Neutrophil (primary cell): Measurements from ENCODE around the gene NANOG.
"Not testable (repeated sequence)": the region's sequence is repeated elsewhere in the genome, so short reads cannot be mapped to it uniquely, and the experiment has no call there.

Source experiments
- H3K27ac ChIP-seq: fragments of 200-600 bp; sonication (generic); 2 replicates; pipeline ENCODE4 v1.5.1; 2016; ENCODE audit warnings: mild to moderate bottlenecking, moderate library complexity
- H3K27me3 ChIP-seq: fragments of 200-600 bp; sonication (generic); 2 replicates; pipeline ENCODE4 v1.6.0; 2016; ENCODE audit warnings: mild to moderate bottlenecking
- H3K36me3 ChIP-seq: fragments of 200-600 bp; sonication (generic); 2 replicates; pipeline ENCODE4 v1.5.1; 2017
- H3K4me1 ChIP-seq, 2 experiments: fragments of 200-600 bp in 1 of 2; sonication (generic) in 1 of 2; 1 replicate in 1 of 2; 2 replicates in 1 of 2; pipeline versions ENCODE4 v1.5.1 to v1.6.1; 2013 to 2016; ENCODE audit warnings: low read depth in 1 of 2, low read length in 1 of 2, mild to moderate bottlenecking in 1 of 2, moderate library complexity in 1 of 2; ENCODE audit not compliant: control insufficient read depth in 1 of 2, insufficient read depth in 1 of 2
- H3K4me3 ChIP-seq, 2 experiments: fragments of 200-600 bp in 1 of 2; sonication (generic) in 1 of 2; 1 replicate in 1 of 2; 2 replicates in 1 of 2; pipeline ENCODE4 v1.5.1; 2013 to 2016; ENCODE audit warnings: low read depth in 1 of 2, low read length in 1 of 2, mild to moderate bottlenecking in 1 of 2, moderate library complexity in 1 of 2
- H3K9me3 ChIP-seq: fragments of 200-600 bp; sonication (generic); 2 replicates; pipeline ENCODE4 v1.5.1; 2016
- CTCF ChIP-seq: fragments of 200-600 bp; sonication (generic); IDR thresholded peaks from 2 replicates; pipeline ENCODE4 v1.5.1; 2016; ENCODE audit warnings: antibody characterized with exemption

The NANOG gene

GRCh38 chr12:7784701-7785100, 4.5 kb upstream of the NANOG start:
- Histone ChIP-seq H3K4me1 (peaks cover 0 to 6% of the 10 kb centered on the region in 2 experiments), H3K4me3 (no peak overlapping the region), H3K27me3 (no peaks in the 10 kb centered on the region), H3K36me3 (no peaks in the 10 kb centered on the region), H3K27ac (peak overlapping the region; percentile 52), H3K9me3 (no peaks in the 10 kb centered on the region)
- TF ChIP-seq CTCF, result no peak

GRCh38 chr12:7787574-7788293, 1.5 kb upstream of the NANOG start:
- H3K4me1 ChIP-seq, result peaks cover 10 to 16% of the 10 kb centered on the region in 2 experiments
- H3K9me3 ChIP-seq, result no peaks in the 10 kb centered on the region
- no peak overlapping the region for H3K27ac ChIP-seq
- no peaks in the 10 kb centered on the region for H3K27me3 ChIP-seq
- H3K4me3 ChIP-seq, result no peak overlapping the region
- no peaks in the 10 kb centered on the region for H3K36me3 ChIP-seq
- TF ChIP-seq CTCF, result no peak

DNA sequence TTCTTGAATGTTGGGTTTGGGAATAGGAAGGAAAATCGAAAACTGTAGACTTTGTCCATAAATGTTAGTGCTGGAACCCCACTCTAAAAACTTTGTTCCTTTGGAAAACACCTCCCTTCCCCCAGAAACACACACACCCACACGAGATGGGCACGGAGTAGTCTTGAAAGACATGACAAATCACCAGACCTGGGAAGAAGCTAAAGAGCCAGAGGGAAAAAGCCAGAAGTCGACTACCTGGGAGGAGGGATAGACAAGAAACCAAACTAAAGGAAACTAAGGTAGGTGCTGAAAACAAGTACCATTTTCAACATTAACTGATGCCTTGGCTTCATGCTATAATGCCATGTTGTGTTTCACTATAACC, 925 bp upstream of the NANOG start:
- Histone ChIP-seq H3K4me3 (no peak overlapping the region), H3K4me1 (peaks cover 15 to 19% of the 10 kb centered on the region in 2 experiments), H3K27ac (no peak overlapping the region), H3K9me3 (no peaks in the 10 kb centered on the region), H3K27me3 (no peaks in the 10 kb centered on the region), H3K36me3 (no peaks in the 10 kb centered on the region)
- no peak for TF ChIP-seq CTCF

GRCh38 chr12:7793211-7793610, 4.0 kb downstream of the NANOG start:
- H3K4me3 ChIP-seq, result no peak overlapping the region
- H3K27me3 ChIP-seq, result no peaks in the 10 kb centered on the region
- H3K27ac ChIP-seq, result peak overlapping the region; percentile 41
- H3K36me3 ChIP-seq, result no peaks in the 10 kb centered on the region
- peaks cover 29 to 30% of the 10 kb centered on the region in 2 experiments for H3K4me1 ChIP-seq
- H3K9me3 ChIP-seq, result no peaks in the 10 kb centered on the region
- no peak for TF ChIP-seq CTCF

GRCh38 chr12:7797269-7797668, 8.1 kb downstream of the NANOG start:
- H3K9me3 ChIP-seq, H3K27ac ChIP-seq, H3K36me3 ChIP-seq, H3K4me3 ChIP-seq, H3K27me3 ChIP-seq: not testable (repeated sequence)
- H3K4me1 ChIP-seq, result peaks cover 23 to 25% of the 10 kb centered on the region in 2 experiments

GRCh38 chr12:7797698-7798398, 8.6 kb downstream of the NANOG start:
- no peaks in the 10 kb centered on the region for H3K9me3 ChIP-seq
- H3K36me3 ChIP-seq, result no peaks in the 10 kb centered on the region
- H3K4me1 ChIP-seq, result peaks cover 17 to 19% of the 10 kb centered on the region in 2 experiments
- no peak for TF ChIP-seq CTCF
- H3K4me3 ChIP-seq, result no peak overlapping the region
- no peak overlapping the region for H3K27ac ChIP-seq
- H3K27me3 ChIP-seq, result no peaks in the 10 kb centered on the region

DNA sequence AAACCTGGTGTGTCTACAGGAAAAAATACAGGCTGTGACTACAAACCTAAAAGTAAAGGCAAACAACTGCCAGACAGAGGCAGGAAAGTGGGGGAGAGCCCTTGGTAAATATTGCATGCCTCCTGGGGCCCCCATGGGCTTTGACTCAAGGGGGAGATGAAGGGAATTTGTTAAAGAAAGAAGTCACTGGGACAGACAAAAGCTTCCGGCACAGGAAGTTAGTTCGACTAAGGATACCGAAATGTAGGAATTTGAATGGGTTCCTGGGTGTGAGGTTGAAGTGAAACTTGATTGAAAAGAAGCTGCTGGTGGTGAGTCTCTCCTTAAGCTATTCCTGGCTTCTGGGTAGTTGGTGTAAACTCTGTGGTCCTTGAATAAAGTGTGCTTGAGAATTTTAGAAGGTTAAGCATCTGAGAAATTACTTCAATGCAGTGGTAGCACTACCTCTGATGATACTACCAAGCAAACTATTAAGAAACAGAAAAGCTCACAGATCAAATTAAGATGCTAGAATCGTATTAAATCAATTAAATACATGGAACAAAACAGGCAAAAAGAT, 9.6 kb downstream of the NANOG start:
- not testable (repeated sequence) for H3K4me1 ChIP-seq, H3K4me3 ChIP-seq, H3K27me3 ChIP-seq, H3K36me3 ChIP-seq, H3K27ac ChIP-seq, H3K9me3 ChIP-seq
